Liver (tissue), 9 donors: ENCODE measurements around the gene IFITM5. TPM values are rescaled to one million over a fixed set of nuclear protein-coding genes. Genes with fewer than 3 reads are reported as not detected.

ENCODE experiments used
- DNase-seq: peaks from one replicate; pipeline ENCODE4 v3.0.0-alpha.2; 2017; ENCODE audit warnings: low spot score
- H3K27ac ChIP-seq, 2 donors: one replicate each; pipeline ENCODE4 v1.7.0; 2013; ENCODE audit warnings: inconsistent platforms in 2 of 2, low read length in 2 of 2, control low read depth in 1 of 2, low read depth in 1 of 2, mild to moderate bottlenecking in 1 of 2
- H3K27me3 ChIP-seq, 4 donors: one replicate each; pipeline versions ENCODE4 v1.6.1 to v1.7.0; 2013; ENCODE audit warnings: low read length in 3 of 4, inconsistent platforms in 1 of 4, mild to moderate bottlenecking in 1 of 4, moderate library complexity in 1 of 4; ENCODE audit not compliant: control insufficient read depth in 4 of 4, insufficient read depth in 4 of 4
- H3K36me3 ChIP-seq, 4 donors: one replicate each; pipeline versions ENCODE4 v1.6.1 to v1.7.0; 2013; ENCODE audit warnings: low read length in 3 of 4, mild to moderate bottlenecking in 3 of 4, low read depth in 1 of 4, moderate library complexity in 1 of 4; ENCODE audit not compliant: control insufficient read depth in 4 of 4, insufficient read depth in 3 of 4
- H3K4me1 ChIP-seq, 4 donors: one replicate each; pipeline versions ENCODE4 v1.6.1 to v1.7.0; 2013; ENCODE audit warnings: low read length in 3 of 4, mild to moderate bottlenecking in 3 of 4, moderate library complexity in 1 of 4; ENCODE audit not compliant: control insufficient read depth in 4 of 4, insufficient read depth in 4 of 4
- H3K4me3 ChIP-seq, 3 donors: one replicate each; pipeline versions ENCODE4 v1.6.1 to v1.7.0; 2013; ENCODE audit warnings: low read length in 3 of 3, control low read depth in 1 of 3, low read depth in 1 of 3, mild to moderate bottlenecking in 1 of 3
- H3K9ac ChIP-seq, 2 donors: one replicate each; pipeline ENCODE4 v1.7.0; 2013; ENCODE audit warnings: low read length in 2 of 2, mild to moderate bottlenecking in 2 of 2, moderate library complexity in 2 of 2, control low read depth in 1 of 2, low read depth in 1 of 2
- H3K9me3 ChIP-seq, 4 donors: one replicate each; pipeline versions ENCODE4 v1.6.1 to v1.7.0; 2013; ENCODE audit warnings: low read length in 3 of 4; ENCODE audit not compliant: control insufficient read depth in 4 of 4
- CTCF ChIP-seq: fragments of 150-350 bp; IDR thresholded peaks from 2 replicates; pipeline ENCODE4 v1.5.1; 2017; ENCODE audit warnings: improper control_type of control experiment, low read depth, low read length; ENCODE audit not compliant: missing input control
- EGR1 ChIP-seq, 2 donors: IDR thresholded peaks; 2 replicates each; pipeline ENCODE4 v1.6.1; 2016 to 2018; ENCODE audit warnings: antibody characterized with exemption in 2 of 2, low read depth in 2 of 2
- FOXA1 ChIP-seq: IDR thresholded peaks from 2 replicates; pipeline ENCODE4 v1.6.1; 2016; ENCODE audit warnings: antibody characterized with exemption
- FOXA2 ChIP-seq: IDR thresholded peaks from 2 replicates; pipeline ENCODE4 v1.6.1; 2016; ENCODE audit warnings: antibody characterized with exemption
- HNF4A ChIP-seq, 2 donors: conservative IDR thresholded peaks; 2 replicates each; pipeline ENCODE4 v1.6.1; 2016; ENCODE audit warnings: antibody characterized with exemption in 2 of 2, mild to moderate bottlenecking in 2 of 2
- HNF4G ChIP-seq: IDR thresholded peaks from 2 replicates; pipeline ENCODE4 v1.6.1; 2016; ENCODE audit warnings: antibody characterized with exemption
- JUND ChIP-seq, 2 donors: IDR thresholded peaks; 2 replicates each; pipeline ENCODE4 v1.6.1; 2016; ENCODE audit warnings: antibody characterized with exemption in 2 of 2
- MAX ChIP-seq: IDR thresholded peaks from 2 replicates; pipeline ENCODE4 v1.6.1; 2016; ENCODE audit warnings: antibody characterized with exemption
- NR2F2 ChIP-seq: IDR thresholded peaks from 2 replicates; pipeline ENCODE4 v1.6.1; 2016; ENCODE audit warnings: antibody characterized with exemption
- RAD21 ChIP-seq, 2 donors: IDR thresholded peaks; 2 replicates each; pipeline ENCODE4 v1.6.1; 2016; ENCODE audit warnings: antibody characterized with exemption in 2 of 2, mild to moderate bottlenecking in 2 of 2
- REST ChIP-seq: IDR thresholded peaks from 2 replicates; pipeline ENCODE4 v1.6.1; 2016; ENCODE audit warnings: antibody characterized with exemption, mild to moderate bottlenecking
- RXRA ChIP-seq, 2 donors: IDR thresholded peaks; 2 replicates each; pipeline ENCODE4 v1.6.1; 2017 to 2018; ENCODE audit warnings: antibody characterized with exemption in 2 of 2, mild to moderate bottlenecking in 1 of 2
- SP1 ChIP-seq: IDR thresholded peaks from 2 replicates; pipeline ENCODE4 v1.6.1; 2018; ENCODE audit warnings: antibody characterized with exemption, mild to moderate bottlenecking
- TAF1 ChIP-seq: conservative IDR thresholded peaks from 2 replicates; pipeline ENCODE4 v1.6.1; 2016; ENCODE audit warnings: antibody characterized with exemption, mild to moderate bottlenecking
- YY1 ChIP-seq: IDR thresholded peaks from 2 replicates; pipeline ENCODE4 v1.6.1; 2016; ENCODE audit warnings: antibody characterized with exemption, mild to moderate bottlenecking
- ZBTB33 ChIP-seq: IDR thresholded peaks from 2 replicates; pipeline ENCODE4 v1.6.1; 2016; ENCODE audit warnings: antibody characterized with exemption
- WGBS: extraction: QIAGEN DNeasy Blood & Tissue Kit; methylation state at CpG from one replicate; pipeline ENCODE4 v1.1.7; 2013; 5-methylcytosine and 5-hydroxymethylcytosine counted together
- polyA plus RNA-seq, 2 donors: library from polyadenylated mRNA; stranded (reverse) in 1 of 2; unstranded in 1 of 2; fragments of 200-250 nt in 1 of 2; fragments of >200 nt in 1 of 2; fragmentation: Nextera tagmentation in 1 of 2; extraction: Ambion mirVana in 1 of 2; gene quantifications; one replicate each; pipeline versions ENCODE4 v1.2.1 to v1.2.3, GENCODE V29; 2013 to 2015
- total RNA-seq, 2 donors: library from RNA; depleted of rRNA; stranded (reverse); fragments of >200 nt; gene quantifications; one replicate each; pipeline ENCODE4 v1.2.3, GENCODE V29; 2014
- TF ChIP-seq, protein P1 (sequence below): IDR thresholded peaks from 2 replicates; pipeline ENCODE4 v1.6.1; 2016; ENCODE audit warnings: antibody characterized with exemption
- donor health status: healthy.
- donor health status: healthy.
- donor health status: healthy.
- donor health status: healthy.
- donor health status: healthy.

The IFITM5 gene
- total and polyA plus RNA-seq, 4 donors: not detected

DNA sequence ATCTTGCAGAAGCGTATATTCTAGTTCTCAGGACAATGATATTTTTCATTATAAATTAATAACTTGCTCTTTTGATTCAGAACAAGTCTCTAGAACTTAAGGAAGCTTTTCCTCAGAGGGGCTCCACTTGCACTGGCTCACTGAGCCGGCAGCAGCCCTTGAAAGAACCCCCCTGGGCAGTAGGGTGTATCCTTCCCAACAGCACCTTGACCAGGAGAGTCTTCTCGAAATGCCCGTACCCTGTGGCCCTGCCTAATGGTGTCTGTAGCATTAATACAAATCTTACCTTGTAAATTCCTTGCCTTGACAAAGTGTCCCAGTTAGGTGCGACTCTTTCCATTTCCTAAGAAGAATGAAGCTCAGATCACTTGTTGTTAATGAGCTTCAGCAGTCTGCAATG is 49.1 kb downstream of the IFITM5 start:
- no peaks in the 10 kb centered on the region for H3K27me3 ChIP-seq
- no peak overlapping the region for H3K9ac ChIP-seq
- H3K36me3 ChIP-seq: peaks cover 18 to 75% (median 35%) of the 10 kb centered on the region in 4 donors
- no peak overlapping the region for H3K4me3 ChIP-seq
- WGBS: 93% methylated on average over 5 of the region's 5 CpGs
- no peak for DNase-seq
- no peak overlapping the region for H3K27ac ChIP-seq
- no peaks in the 10 kb centered on the region for H3K9me3 ChIP-seq
- no peaks in the 10 kb centered on the region for H3K4me1 ChIP-seq
- TF ChIP-seq, protein P1, sequence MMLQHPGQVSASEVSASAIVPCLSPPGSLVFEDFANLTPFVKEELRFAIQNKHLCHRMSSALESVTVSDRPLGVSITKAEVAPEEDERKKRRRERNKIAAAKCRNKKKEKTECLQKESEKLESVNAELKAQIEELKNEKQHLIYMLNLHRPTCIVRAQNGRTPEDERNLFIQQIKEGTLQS: no peak
- TF ChIP-seq CTCF (no peak), FOXA1 (no peak), JUND (IDR thresholded peaks at IDR 0.05) (no peak), EGR1 (IDR thresholded peaks at IDR 0.05; ENCODE audit: low read depth in 2 of 2) (no peak), HNF4G (no peak), YY1 (no peak), RXRA (IDR thresholded peaks at IDR 0.05) (no peak), REST (no peak), MAX (no peak), NR2F2 (no peak), TAF1 (no peak), SP1 (no peak), HNF4A (conservative IDR thresholded peaks at IDR 0.05) (no peak)

DNA sequence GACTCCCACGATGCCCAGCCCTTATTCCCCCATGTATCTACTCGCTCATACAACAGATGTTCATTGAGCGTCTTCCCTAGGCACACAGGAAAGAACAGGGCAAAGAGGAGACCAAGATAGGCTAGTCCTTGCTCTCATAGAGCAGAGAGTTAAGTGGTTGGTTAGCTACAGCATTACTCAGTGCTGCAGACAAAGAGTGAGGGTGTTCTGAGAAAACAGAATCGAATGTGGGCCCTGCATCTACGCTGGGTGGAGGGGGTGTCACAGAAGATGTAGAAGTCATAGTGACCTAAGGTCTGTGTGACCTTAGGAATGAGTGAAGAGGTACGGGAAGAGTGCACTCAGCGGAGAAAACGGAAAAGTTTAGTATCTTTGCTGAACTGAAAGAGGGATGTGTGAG is 50.3 kb downstream of the IFITM5 start:
- WGBS: 95% methylated on average over 8 of the region's 8 CpGs
- no peaks in the 10 kb centered on the region for H3K4me1 ChIP-seq

More for the DNA sequence above, 50.3 kb downstream of the IFITM5 start:
- Histone ChIP-seq H3K9me3 (no peaks in the 10 kb centered on the region), H3K27ac (no peak overlapping the region), H3K27me3 (no peaks in the 10 kb centered on the region), H3K9ac (no peak overlapping the region), H3K36me3 (peaks cover 18 to 81% (median 42%) of the 10 kb centered on the region in 4 donors), H3K4me3 (no peak overlapping the region)
- TF ChIP-seq MAX (no peak), FOXA2 (no peak), JUND (IDR thresholded peaks at IDR 0.05) (no peak), ZBTB33 (no peak), SP1 (no peak), RAD21 (IDR thresholded peaks at IDR 0.05) (no peak), CTCF (no peak), EGR1 (IDR thresholded peaks at IDR 0.05; ENCODE audit: low read depth in 2 of 2) (no peak), HNF4A (conservative IDR thresholded peaks at IDR 0.05) (no peak), TAF1 (no peak), HNF4G (no peak)
- DNase-seq: no peak
